HG03460 (cell line): ENCODE data around the gene CDKAL1.
A peak's percentile ranks its signal among the peaks of the same experiment; 100 is the strongest.

Experiments
- ATAC-seq: cut with Tn5 transposase; IDR thresholded peaks from one replicate; pipeline ENCODE4 v1.9.1; 2021; ENCODE audit not compliant: unreplicated experiment

The CDKAL1 gene

DNA sequence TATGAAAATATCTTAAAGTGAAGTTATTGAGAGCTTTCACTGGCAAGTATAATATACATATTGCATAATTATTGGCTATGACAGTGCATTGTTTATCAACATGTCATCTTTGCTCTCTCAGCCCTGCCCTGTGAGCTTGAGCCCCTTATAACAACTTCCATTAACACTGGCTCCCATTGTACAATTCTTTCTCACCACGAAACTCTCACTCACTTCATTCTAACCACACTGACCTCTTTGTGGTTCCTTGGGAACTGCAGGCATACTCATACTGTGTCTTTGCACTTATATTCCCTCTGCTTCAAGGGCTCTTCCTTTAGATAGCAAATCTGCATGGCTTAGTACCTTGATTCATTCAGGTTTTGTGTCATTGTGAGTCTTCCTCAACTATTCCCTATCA, 411.8 kb downstream of the CDKAL1 start:
- ATAC-seq, result peak; percentile 78

DNA sequence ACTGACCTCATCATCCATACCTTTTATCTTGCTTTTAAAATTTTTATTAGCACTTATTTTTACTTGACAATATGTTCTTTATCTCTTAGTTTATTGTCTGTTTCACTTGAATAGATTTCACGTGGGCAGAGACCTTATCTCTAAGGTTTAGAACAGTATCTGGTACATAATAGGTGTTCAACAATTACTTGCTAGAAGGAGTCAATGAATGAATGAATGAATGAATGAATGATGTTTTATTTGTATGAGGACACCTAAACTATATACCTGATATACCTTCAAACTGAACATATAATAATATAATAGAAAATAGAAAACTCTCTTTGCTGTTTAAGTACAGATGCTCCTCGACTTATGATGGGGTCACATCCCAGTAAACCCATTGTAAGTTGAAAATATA, 412.6 kb downstream of the CDKAL1 start:
- no peak for ATAC-seq

DNA sequence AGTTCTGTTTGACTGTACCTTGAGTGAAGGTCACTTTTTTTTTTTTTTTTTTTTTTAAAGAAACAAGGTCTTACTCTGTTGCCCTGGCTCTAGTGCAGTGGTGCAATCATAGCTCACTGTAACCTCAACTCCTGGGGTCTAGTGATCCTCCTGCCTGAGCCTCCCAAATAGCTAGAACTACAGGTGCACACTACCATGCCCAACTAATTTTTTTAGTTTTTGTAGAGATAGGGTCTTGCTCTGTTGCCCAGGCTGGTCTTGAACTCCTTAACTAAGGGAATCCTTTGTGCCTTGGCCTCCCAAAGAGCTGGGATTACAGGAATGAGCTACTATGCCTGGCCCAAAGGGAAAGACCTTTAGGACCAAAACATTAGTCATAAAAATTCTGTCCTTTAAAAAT, 413.7 kb downstream of the CDKAL1 start:
- no peak for ATAC-seq

DNA sequence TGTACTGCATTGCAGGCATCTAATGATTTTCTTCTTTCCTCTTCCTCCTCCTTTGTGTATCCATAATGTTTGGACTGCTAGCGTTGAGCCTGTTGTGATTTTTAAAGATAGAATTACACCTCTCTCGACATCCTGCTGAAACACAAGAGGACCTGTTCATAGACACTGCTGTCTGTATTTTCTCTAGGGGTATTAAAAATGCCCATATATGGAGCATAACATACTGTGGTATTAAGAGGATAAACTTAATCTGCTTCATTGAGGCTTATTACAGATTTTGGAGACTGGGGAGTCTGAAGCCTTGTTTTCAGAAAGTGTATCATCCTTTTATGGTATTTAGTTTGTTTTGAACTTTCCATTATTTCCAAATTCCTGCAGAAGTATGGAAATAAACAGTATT, 414.3 kb downstream of the CDKAL1 start:
- no peak for ATAC-seq

DNA sequence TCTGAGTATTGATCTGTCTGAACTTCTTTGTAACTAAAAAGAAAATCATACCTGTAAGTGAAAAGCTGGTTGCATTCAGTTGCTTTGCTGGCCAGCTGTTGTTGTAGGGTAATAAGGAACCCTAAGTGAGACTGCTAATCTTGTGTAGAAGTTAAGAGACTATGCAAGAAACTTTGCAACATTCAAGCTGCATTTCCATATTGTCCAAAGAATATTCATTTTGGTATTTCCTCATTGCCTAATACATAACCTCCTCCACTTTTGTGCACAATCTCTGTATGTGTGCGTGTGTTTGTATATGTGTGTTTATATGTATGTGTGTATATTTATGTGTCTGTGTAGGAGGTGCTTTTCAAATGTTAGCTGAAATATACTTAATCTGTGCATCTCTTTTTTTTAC, 414.9 kb downstream of the CDKAL1 start:
- no peak for ATAC-seq

DNA sequence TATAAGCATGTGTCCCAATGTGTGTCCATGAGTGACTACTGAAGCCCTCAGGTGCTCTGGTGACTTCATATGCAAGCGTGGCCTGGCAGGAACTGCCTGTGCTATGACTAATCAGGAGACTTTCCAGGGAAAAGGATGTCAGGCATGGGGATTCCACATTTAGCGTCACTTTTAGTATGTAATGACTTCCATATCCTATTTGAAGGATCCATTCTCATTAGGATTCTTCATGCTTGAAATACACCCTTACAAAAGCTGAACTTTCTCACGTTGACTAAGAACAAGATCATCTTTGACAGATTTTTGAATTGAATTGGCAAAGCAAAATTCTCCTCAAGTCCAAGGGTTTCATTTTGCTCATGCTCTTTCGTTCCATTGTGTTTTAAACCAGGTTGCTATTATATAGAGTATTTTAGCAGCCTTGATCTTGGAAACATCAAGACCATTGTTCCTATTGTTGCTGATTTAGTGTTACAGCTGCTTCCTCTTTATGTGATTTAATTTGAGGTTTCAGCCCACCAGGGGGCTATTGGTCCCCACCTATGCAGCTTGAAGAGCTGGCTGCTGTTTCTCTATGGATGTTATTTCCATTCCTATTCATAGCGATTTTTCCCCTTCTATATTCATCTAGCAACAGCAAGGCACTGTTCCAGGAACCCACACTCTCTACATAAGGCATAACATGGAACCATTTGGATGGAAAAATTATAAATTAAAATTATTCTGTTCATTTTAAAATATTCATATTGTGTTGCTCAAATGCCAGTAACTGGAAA, 418.6 kb downstream of the CDKAL1 start:
- ATAC-seq, result no peak

DNA sequence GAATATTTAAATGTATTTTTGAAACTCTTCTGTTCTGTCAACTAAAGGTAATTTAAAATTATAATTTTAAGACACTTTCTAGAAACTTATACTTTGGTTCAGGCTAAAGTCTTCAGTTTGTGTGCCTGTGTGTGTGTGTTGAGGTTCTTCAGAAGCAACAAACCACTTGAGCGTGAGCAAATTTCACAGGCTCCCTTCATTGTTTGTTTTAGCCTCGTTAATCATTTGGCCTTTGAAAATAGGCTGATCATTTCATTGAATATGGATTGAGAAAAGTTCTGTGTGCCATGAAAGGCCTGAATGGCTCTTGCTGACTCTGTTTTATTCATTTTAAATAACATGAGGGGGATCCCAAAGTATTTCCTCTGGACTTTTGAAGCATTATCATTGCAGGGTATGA, 420.1 kb downstream of the CDKAL1 start:
- ATAC-seq, result no peak

DNA sequence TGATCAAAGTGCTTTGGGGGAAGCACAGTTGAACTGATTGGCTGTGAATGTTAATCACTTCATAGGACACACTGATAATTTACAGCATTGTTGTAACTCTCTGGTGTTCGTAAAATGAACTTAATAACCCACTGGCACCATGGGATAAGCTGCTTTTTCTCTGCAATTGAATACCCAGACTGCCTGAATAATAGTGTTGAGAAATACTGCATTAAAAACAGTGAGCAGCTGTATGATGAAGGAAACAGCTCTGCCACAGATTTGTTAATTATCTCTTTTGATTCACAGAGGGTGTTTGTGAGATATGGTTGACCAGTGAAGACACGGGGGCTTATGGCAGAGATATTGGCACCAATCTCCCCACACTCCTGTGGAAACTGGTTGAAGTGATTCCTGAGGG, 420.9 kb downstream of the CDKAL1 start:
- no peak for ATAC-seq

DNA sequence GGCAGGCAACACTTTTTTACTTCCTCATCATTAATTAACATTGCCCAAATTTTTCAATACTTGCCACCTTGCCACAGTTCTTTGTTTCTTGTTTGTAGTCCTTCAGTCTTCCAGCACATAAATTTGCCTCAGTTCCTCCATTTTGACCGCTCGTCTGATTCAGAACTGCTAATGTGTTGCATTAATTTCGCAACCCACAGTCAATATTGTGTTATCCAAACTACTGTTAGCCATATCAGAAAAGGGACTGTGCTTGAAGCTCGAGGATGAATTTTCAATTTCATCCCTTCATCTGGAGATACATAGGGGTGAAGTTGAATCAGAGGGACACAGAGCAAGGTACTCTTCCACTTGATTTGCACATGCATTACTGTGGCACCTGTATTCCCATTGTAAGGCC, 421.5 kb downstream of the CDKAL1 start:
- ATAC-seq, result no peak

DNA sequence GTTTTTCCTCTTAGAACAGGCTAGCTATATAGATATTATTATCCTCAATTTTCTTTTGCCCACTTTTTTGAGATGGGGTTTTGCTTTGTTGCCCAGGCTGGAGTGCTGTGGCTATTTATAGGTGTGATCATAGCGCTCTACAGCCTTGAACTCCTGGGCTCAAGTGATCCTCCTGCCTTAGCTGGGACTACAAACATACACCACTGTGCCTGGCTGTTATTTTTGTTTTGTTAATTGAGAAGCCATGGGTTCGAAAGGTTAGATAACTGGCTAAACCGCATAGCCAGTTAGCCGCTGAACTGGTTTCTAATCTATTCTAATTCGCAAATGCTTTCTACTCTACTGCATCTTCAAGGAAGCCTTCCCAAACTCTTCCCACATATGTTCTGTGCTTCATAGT, 425.8 kb downstream of the CDKAL1 start:
- ATAC-seq, result no peak

DNA sequence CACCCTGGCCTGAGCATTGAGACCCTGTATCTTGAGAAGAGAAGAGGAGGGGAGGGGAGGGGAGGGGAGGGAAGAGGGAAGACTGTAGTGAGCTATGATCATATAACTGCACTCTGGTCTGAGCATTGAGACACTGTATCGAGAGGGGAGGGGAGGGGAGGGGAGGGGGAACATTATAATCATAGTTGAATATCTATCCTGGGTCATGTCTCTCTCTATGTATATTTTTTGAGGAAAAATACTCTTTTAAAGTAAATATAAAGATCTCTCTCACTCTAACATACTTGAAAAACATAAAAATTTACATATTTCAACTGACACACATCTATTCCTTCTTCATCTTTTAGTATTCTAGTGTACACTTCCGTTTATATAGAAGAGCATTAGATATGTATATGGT, 431.0 kb downstream of the CDKAL1 start:
- ATAC-seq, result no peak

DNA sequence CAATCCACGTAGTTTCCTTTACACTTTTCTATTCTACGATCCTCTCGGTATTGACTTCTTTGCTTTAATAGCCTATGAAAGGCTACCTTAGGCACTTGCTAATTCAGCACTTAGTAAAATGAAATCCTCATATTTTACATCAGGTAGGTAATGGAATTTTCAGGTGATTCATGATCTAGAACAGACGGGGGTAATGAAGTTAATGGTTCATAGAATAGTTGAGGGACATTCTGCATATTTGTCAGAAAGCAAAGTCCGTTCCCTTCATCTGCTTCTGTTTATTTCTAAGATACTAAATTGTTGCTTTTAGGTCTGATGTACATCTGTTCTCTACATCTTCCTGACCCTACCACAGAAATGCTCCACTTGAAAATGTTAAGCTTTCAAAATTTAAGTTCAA, 431.7 kb downstream of the CDKAL1 start:
- ATAC-seq, result no peak

DNA sequence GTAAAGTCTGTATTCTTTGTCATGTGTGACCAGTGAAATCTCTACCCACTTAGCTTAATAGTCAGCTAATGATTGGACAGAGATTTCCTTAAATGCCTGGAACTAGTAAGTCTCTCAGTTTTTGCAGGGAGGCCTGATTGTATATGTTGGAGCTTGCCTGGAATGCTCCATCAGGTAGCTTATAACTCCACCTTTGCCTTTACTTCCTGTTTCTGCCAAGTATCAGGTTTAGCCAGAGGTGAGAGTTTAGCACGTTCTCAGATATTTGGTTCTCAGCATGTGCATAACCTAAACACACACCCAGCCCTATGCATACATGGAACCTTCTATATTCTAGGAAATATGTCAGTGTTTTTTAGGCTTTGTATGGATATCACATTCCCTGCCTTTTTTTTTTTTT, 435.3 kb downstream of the CDKAL1 start:
- no peak for ATAC-seq

DNA sequence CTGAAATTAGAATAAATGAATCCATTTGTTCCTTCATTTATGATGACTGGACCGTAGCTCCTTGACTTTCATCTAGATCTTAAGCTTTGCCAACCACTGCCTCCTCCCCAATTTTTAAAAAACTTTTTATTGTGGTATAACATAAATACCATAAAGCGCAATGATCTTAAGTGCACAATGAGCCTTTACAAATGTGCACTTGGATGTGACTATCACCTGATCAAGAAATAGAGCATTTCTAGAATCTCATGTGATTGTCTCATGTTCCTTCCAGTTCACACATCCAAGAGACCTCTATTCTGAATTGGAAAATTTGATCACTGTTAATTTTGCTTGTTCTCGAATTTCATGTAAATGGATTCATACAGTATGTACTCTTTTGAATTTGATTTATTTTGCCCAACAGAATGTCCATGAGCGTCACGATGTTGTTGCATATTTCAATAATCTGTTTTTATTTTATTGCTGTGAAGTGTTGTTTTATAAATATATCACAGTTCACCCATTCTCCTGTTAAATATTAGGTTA, 442.2 kb downstream of the CDKAL1 start:
- ATAC-seq, result no peak

DNA sequence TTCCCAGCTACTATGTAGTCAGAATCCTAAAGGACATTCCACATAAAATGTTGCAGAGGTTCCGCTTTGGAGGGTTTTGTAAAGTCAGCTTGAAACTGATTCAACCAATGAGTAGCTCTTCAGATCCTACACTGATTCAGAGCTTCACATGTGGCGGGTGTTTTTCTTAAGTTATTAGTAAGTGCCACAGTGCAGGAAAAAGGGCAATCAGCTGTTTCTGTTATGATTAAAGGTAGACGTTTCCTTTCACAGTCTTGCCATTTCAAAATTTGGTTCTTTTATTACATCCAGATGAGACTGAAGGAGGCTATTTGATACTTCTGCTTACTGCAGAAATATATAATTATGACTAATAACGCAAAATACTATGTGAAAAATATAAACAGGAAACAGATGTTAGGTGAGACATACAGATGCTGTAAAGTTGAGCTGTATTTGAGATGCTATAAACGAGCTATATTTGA, 443.9 kb downstream of the CDKAL1 start:
- ATAC-seq, result peak; percentile 83

DNA sequence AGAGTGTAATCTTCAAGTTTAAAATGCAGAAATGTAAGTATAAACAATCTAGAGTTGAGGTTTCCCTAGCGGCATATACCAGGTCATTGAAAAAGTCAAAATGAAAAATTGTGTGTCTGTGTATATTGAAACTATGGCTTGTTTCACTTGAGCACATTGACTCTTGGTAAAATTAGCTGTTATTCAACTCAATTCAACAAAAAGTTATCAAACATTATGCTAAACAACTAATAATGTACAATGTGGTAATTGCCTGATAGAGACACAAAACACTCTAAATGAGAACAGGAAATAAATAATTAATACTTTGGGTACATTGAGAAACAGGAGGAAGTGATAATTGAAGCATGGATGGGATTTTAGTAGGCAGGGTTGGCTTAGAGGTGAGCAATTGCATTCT, 444.8 kb downstream of the CDKAL1 start:
- no peak for ATAC-seq

DNA sequence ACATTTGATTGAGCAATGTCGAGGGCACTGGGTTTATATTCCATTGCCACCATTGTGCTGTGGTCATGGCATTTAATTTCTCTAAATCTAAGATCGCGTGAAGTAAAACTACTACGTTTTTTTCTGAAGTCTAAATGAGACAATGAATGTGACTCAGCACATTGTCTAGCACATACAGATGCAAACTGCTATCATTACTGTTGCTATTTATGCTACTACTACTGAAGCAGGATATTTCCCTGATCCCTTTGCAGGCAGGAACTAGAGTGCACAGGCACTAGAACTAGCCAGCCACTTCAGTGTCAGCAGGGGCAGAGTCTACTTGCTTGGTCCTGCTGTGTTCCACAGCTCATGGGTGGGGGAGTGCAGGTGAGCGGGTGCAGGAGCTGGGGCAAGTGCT, 449.7 kb downstream of the CDKAL1 start:
- no peak for ATAC-seq

DNA sequence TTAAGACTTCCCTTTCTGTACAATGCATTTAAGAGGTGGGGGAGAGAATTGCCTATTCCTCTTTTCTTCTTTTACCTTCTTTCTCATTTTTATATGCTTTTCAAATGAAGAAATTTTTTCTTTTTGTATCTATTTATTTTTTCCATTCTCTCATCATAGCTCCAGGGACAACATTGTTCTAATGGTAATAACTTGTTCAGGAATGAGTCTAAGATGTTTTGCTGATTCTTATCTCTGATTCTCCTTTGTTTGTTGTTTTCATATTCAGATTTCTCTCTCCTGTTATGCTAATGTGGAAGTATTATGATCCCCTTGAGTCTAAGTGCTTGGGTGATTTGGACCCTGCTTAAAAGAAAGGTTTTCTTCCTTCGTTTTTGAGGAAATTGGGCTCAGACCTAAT, 451.6 kb downstream of the CDKAL1 start:
- no peak for ATAC-seq

DNA sequence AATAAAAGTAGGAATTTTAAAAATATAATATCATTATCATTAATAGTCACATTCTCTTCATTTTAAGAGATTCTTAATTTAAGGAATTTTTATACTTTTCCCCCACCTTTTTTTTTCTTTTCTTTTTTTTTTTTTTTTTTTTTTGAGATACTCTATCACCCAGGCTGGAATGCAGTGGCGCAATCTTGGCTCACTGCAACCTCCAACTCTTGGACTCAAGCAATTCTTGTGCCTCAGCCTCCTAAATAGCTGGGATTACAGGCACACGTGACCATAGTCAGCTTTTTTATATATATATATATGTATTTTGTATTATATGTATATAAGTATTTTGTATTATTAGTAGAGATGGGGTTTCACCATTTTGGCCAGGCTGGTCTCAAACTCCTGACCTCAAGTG, 457.7 kb downstream of the CDKAL1 start:
- no peak for ATAC-seq

DNA sequence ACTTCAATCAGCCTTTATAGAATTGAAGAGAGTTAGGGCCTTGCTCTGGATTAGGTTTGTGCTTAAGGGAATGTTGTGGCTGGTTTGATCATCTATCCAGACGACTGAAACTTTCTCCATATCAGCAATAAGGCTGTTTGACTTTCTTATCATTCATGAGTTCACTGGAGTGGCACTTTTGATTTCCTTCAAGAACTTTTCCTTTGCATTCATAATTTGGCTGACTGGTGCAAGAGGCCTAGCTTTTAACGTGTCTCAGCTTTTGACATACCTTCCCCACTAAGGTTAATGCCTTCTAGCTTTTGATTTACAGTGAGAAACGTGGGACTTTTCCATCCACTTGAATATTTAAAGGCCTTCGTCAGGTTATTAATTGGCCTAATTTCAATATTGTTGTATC, 461.8 kb downstream of the CDKAL1 start:
- ATAC-seq, result no peak

DNA sequence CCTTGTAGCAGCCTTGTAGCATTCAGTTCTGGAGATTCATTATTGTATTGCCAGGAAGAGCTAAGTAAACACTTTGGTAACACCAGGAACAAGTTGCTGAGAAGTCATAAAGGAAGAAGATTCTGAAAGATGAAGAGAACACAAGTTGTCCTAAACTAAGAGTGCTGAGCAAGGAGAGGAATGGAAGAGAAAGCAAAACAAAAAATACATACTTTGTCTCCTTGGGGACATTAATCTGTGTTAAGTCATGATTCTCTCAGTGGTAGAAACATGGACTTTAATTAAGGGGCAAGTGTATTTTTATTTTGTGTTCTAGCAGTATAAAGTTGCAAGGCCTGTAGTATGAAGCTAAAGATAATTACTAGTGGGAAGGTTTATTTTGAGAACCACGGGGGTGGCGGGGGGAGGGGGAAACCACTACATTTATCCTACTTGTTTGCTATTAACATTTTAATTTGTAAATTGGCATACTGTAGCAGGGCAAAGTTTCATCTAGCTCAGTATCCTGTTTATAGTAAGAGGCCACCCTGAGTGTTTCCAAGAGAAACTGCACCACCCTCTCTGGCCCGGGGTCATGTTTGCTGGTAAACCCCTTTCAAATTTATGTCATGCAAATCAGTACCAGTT, 463.0 kb downstream of the CDKAL1 start:
- ATAC-seq, result no peak

DNA sequence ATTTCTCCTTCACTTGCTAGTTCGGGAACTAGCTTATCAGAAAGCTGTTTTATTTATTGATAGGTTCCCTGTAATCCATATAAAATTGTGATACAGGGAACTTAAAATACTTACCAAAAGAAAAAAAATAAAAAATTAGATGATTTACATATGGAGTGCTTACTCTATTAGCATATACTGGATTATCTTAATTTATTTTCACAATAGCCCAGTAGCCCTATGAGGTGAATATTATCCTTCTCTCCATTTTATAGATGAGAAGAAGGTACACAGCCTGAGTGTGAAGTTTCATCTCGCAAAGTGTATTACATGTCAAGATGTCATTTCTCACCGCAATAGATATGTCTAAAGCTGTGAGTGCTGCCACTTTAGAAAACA, 463.5 kb downstream of the CDKAL1 start:
- ATAC-seq, result no peak
